Keratinocyte (primary cell): ENCODE results near the gene RAP1GAP.

Source experiments
- CTCF ChIP-seq, 3 experiments: IDR thresholded peaks in 1 of 3; conservative IDR thresholded peaks in 1 of 3; optimal IDR thresholded peaks in 1 of 3; 2 replicates in 2 of 3; 3 replicates in 1 of 3; pipeline versions ENCODE3 to v1.5.1; 2011; ENCODE audit warnings: low read length in 3 of 3, mild to moderate bottlenecking in 3 of 3, moderate library complexity in 2 of 3, control low read depth in 1 of 3, inconsistent platforms in 1 of 3; ENCODE audit not compliant: insufficient read depth in 2 of 3; ENCODE audit errors: extremely low read depth in 1 of 3
- EZH2 ChIP-seq: IDR thresholded peaks from one replicate; pipeline ENCODE4 v1.6.1; 2012; ENCODE audit warnings: inconsistent platforms, mild to moderate bottlenecking, low read length, moderate library complexity

GRCh38 chr1:21666576-21667320 lies 2.4 kb downstream of the RAP1GAP start:
- no peak for TF ChIP-seq CTCF (optimal IDR thresholded peaks at IDR 0.05 in 1 of 3, IDR thresholded peaks at IDR 0.05 in 1 of 3, conservative IDR thresholded peaks at IDR 0.05 in 1 of 3; ENCODE audit: extremely low read depth in 1 of 3, insufficient read depth in 2 of 3, low read length in 3 of 3)
- no peak for TF ChIP-seq EZH2
